ENCODE results near the gene GALNT16. TPM values are rescaled to one million over a fixed set of nuclear protein-coding genes. Genes with fewer than 3 reads are reported as not detected.

GALNT16 gene
- total RNA-seq, 4 donors from 2014 or later = 2.2 to 7.1 (median 6.9) TPM

GRCh38 chr14:69405762-69406161 is 145.8 kb downstream of the GALNT16 start:
- no peaks in the 10 kb centered on the region for H3K9me3 ChIP-seq
- H3K36me3 ChIP-seq = no peaks in the 10 kb centered on the region
- TF ChIP-seq, protein P1, sequence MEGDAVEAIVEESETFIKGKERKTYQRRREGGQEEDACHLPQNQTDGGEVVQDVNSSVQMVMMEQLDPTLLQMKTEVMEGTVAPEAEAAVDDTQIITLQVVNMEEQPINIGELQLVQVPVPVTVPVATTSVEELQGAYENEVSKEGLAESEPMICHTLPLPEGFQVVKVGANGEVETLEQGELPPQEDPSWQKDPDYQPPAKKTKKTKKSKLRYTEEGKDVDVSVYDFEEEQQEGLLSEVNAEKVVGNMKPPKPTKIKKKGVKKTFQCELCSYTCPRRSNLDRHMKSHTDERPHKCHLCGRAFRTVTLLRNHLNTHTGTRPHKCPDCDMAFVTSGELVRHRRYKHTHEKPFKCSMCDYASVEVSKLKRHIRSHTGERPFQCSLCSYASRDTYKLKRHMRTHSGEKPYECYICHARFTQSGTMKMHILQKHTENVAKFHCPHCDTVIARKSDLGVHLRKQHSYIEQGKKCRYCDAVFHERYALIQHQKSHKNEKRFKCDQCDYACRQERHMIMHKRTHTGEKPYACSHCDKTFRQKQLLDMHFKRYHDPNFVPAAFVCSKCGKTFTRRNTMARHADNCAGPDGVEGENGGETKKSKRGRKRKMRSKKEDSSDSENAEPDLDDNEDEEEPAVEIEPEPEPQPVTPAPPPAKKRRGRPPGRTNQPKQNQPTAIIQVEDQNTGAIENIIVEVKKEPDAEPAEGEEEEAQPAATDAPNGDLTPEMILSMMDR (IDR thresholded peaks at IDR 0.05) = no peak
- no peak for TF ChIP-seq POLR2A (IDR thresholded peaks at IDR 0.05)
- H3K4me3 ChIP-seq (replicated peaks in 1 of 3) = no peak overlapping the region
- no peak for DNase-seq
- intact Hi-C loops (cut with DNase I) = no loop called here
- peaks cover 12 to 17% of the 10 kb centered on the region in 2 donors for H3K4me1 ChIP-seq
- H3K27me3 ChIP-seq = no peaks in the 10 kb centered on the region
- no peak overlapping the region for H3K27ac ChIP-seq

Other genes with a start within 250 kb of the GALNT16 start
- gene DCAF5, start 107.0 kb upstream of the GALNT16 start, total RNA-seq = 10 to 100 TPM; 36.0 to 53.6 (median 38.9) TPM
- gene EXD2, start 68.7 kb upstream of the GALNT16 start, total RNA-seq = 10 to 100 TPM; 21.2 to 28.3 (median 25.2) TPM
- gene ERH, start 138.1 kb downstream of the GALNT16 start, total RNA-seq = 10 to 100 TPM; 52.6 to 88.0 (median 74.3) TPM
- gene SLC39A9, start 138.5 kb downstream of the GALNT16 start, total RNA-seq = 100 to 1,000 TPM in 1 of 4 donors, 10 to 100 TPM in 3; 64.9 to 101 (median 81.3) TPM
- 1 to 10 TPM in 3 of 4 donors, under 1 TPM in 1; 0.40 to 7.6 (median 2.7) TPM for gene PLEKHD1, start 224.6 kb downstream of the GALNT16 start, total RNA-seq